Fibroblast of lung (primary cell): ENCODE data around the gene PARG. TPM values are rescaled to one million over a fixed set of nuclear protein-coding genes. Genes with fewer than 3 reads are reported as not detected.
"Not testable (repeated sequence)": the region's sequence is repeated elsewhere in the genome, so short reads cannot be mapped to it uniquely, and the experiment has no call there.

ENCODE experiments used
- DNase-seq, 2 donors: peaks; one replicate each; pipeline versions ENCODE4 v3.0.0 to v3.0.0-alpha.2; 2010; ENCODE audit warnings: low read depth in 2 of 2
- H2AFZ ChIP-seq: 2 replicates; pipeline ENCODE4 v1.5.1; 2012; ENCODE audit warnings: low read length, control low read depth, inconsistent platforms
- H3K27ac ChIP-seq: 2 replicates; pipeline ENCODE4 v1.5.1; 2011; ENCODE audit warnings: low read length, control low read depth; ENCODE audit not compliant: insufficient read depth
- H3K27me3 ChIP-seq: 2 replicates; pipeline ENCODE4 v1.5.1; 2011; ENCODE audit warnings: mild to moderate bottlenecking, low read length; ENCODE audit not compliant: control insufficient read depth, insufficient read depth
- H3K36me3 ChIP-seq: 2 replicates; pipeline ENCODE4 v1.5.1; 2011; ENCODE audit warnings: low read length; ENCODE audit not compliant: control insufficient read depth, insufficient read depth
- H3K4me1 ChIP-seq: 2 replicates; pipeline ENCODE4 v1.5.1; 2011; ENCODE audit warnings: low read length; ENCODE audit not compliant: control insufficient read depth, insufficient read depth; ENCODE audit errors: extremely low read depth
- H3K4me2 ChIP-seq: 2 replicates; pipeline ENCODE4 v1.5.1; 2011; ENCODE audit warnings: low read length, control low read depth; ENCODE audit not compliant: insufficient read depth; ENCODE audit errors: extremely low read depth
- H3K4me3 ChIP-seq, 4 experiments: fragments of 200-600 bp in 1 of 4; sonication (generic) in 1 of 4; replicated peaks in 1 of 4; 2 replicates each; pipeline ENCODE4 v1.5.1; 2011 to 2016; ENCODE audit warnings: low read length in 4 of 4, low read depth in 3 of 4, mild to moderate bottlenecking in 3 of 4, control low read depth in 2 of 4, inconsistent platforms in 1 of 4, mixed read lengths in 1 of 4; ENCODE audit not compliant: insufficient read depth in 1 of 4; ENCODE audit errors: control extremely low read depth in 1 of 4
- H3K79me2 ChIP-seq: 2 replicates; pipeline ENCODE4 v1.5.1; 2012; ENCODE audit warnings: mild to moderate bottlenecking, low read length, inconsistent platforms; ENCODE audit not compliant: control insufficient read depth, insufficient read depth
- H3K9ac ChIP-seq: 2 replicates; pipeline ENCODE4 v1.5.1; 2011; ENCODE audit warnings: mild to moderate bottlenecking, low read length, control low read depth; ENCODE audit not compliant: insufficient read depth
- H3K9me3 ChIP-seq: 2 replicates; pipeline ENCODE4 v1.5.1; 2012; ENCODE audit warnings: low read depth, low read length; ENCODE audit not compliant: control insufficient read depth, insufficient read depth
- H4K20me1 ChIP-seq: 2 replicates; pipeline ENCODE4 v1.5.1; 2011; ENCODE audit warnings: low read length; ENCODE audit not compliant: control insufficient read depth, insufficient read depth; ENCODE audit errors: extremely low read depth
- polyA minus RNA-seq: library from RNA; depleted of rRNA, polyadenylated mRNA; stranded (reverse); fragments of >200 nt; gene quantifications from 2 replicates; pipeline ENCODE4 v1.2.3, GENCODE V29; 2011; ENCODE audit warnings: low replicate concordance
- polyA plus RNA-seq, 2 donors: library from polyadenylated mRNA; depleted of rRNA in 1 of 2; stranded (reverse) in 1 of 2; unstranded in 1 of 2; fragments of >200 nt; gene quantifications; 2 replicates each; pipeline ENCODE4 v1.2.1, GENCODE V29; 2011 to 2012; ENCODE audit warnings: missing spikeins in 1 of 2
- total RNA-seq: library from RNA; depleted of rRNA; stranded (reverse); fragments of >200 nt; gene quantifications from 2 replicates; pipeline ENCODE4 v1.2.1, GENCODE V29; 2014

The PARG gene
- total RNA-seq (34.7 and 37.8 TPM in 2 replicates), polyA plus RNA-seq (12.1 and 12.3 TPM in 2 replicates), polyA minus RNA-seq (2.7 and 9.5 TPM in 2 replicates)
- 10.5 TPM in 2 replicates for polyA plus RNA-seq (2012)

- Histone ChIP-seq H3K79me2 (peaks cover 40% of the 10 kb centered on the region), H3K27ac (peak within 1 kb of the TSS; percentile 60)
- peak; percentile 82 to 85 for DNase-seq
Observed at GRCh38 chr10:49941447-49942338, at the start of gene PARG, which contains the start of gene TIMM23B. Gene PARG (minus strand): TSS chr10:49942027. CDS start chr10:49941725, 302 bp downstream. Gene TIMM23B (plus strand): TSS chr10:49942053. CDS start chr10:49942195, 142 bp downstream.

GRCh38 chr10:49988376-49988775, 46.5 kb upstream of the PARG start, which contains the start of gene AGAP6:
Gene AGAP6 (plus strand): TSS chr10:49988406. CDS start chr10:49988716, 310 bp downstream.
- H3K9me3 ChIP-seq, H3K4me1 ChIP-seq, H3K4me3 ChIP-seq, H2AFZ ChIP-seq, H3K27ac ChIP-seq, H3K36me3 ChIP-seq, H3K79me2 ChIP-seq, H3K9ac ChIP-seq, H4K20me1 ChIP-seq, H3K4me2 ChIP-seq, H3K27me3 ChIP-seq, DNase-seq: not testable (repeated sequence)

More at GRCh38 chr10:49941447-49942338, at the start of gene PARG, which contains the start of gene TIMM23B:
- H3K9me3 ChIP-seq, H3K4me1 ChIP-seq, H4K20me1 ChIP-seq, H3K27me3 ChIP-seq, H3K36me3 ChIP-seq: not testable (repeated sequence)
- Histone ChIP-seq H2AFZ (peak within 1 kb of the TSS; percentile 78), H3K4me2 (peak within 1 kb of the TSS; percentile 85), H3K9ac (peak within 1 kb of the TSS; percentile 68), H3K4me3 (peak within 1 kb of the TSS; percentile 50 to 97 (median 80))

GRCh38 chr10:49987207-49987606, 45.4 kb upstream of the PARG start:
- DNase-seq, H3K9ac ChIP-seq, H3K9me3 ChIP-seq, H3K36me3 ChIP-seq, H4K20me1 ChIP-seq, H3K4me3 ChIP-seq, H3K27me3 ChIP-seq, H3K4me1 ChIP-seq, H3K4me2 ChIP-seq, H3K79me2 ChIP-seq, H3K27ac ChIP-seq, H2AFZ ChIP-seq: not testable (repeated sequence)

- not testable (repeated sequence) for H3K4me1 ChIP-seq, DNase-seq
Observed at GRCh38 chr10:49977756-49978155, 35.9 kb upstream of the PARG start.

GRCh38 chr10:49972094-49972493, 30.3 kb upstream of the PARG start:
- not testable (repeated sequence) for H3K27ac ChIP-seq, H3K4me1 ChIP-seq, H3K4me2 ChIP-seq, H3K9me3 ChIP-seq, H2AFZ ChIP-seq, H3K36me3 ChIP-seq, DNase-seq, H3K79me2 ChIP-seq, H3K27me3 ChIP-seq, H3K4me3 ChIP-seq, H3K9ac ChIP-seq, H4K20me1 ChIP-seq

More at GRCh38 chr10:49977756-49978155, 35.9 kb upstream of the PARG start:
- H3K79me2 ChIP-seq, H3K27me3 ChIP-seq, H3K36me3 ChIP-seq, H4K20me1 ChIP-seq, H3K9ac ChIP-seq, H3K4me3 ChIP-seq, H3K9me3 ChIP-seq, H3K27ac ChIP-seq, H3K4me2 ChIP-seq, H2AFZ ChIP-seq: not testable (repeated sequence)

- not testable (repeated sequence) for H4K20me1 ChIP-seq, H3K9me3 ChIP-seq, H3K36me3 ChIP-seq, H3K4me1 ChIP-seq, H3K4me2 ChIP-seq, H2AFZ ChIP-seq, H3K79me2 ChIP-seq, H3K4me3 ChIP-seq, DNase-seq, H3K27me3 ChIP-seq, H3K27ac ChIP-seq, H3K9ac ChIP-seq
Observed at GRCh38 chr10:49971466-49971865, 29.6 kb upstream of the PARG start.
